ENCODE results near the gene KDM2A. TPM values are rescaled to one million over a fixed set of nuclear protein-coding genes. Genes with fewer than 3 reads are reported as not detected.
"Not testable (repeated sequence)": the region's sequence is repeated elsewhere in the genome, so short reads cannot be mapped to it uniquely, and the experiment has no call there.

Gene KDM2A
- total RNA-seq, 2 experiments from 2014 or later, result 87.1 to 95.9 TPM

GRCh38 chr11:67248653-67249052, 129.6 kb downstream of the KDM2A start:
- ChIA-PET CTCF (no interaction called here), POLR2A (interaction anchor here (0.6 to 1.3 kb wide), 4 partner anchors 9 to 79 kb away, joined by 3 to 5 read pairs (median 3); no protein-coding TSS in a partner anchor)
- DNase-seq, result no peak
- no peak overlapping the region for H3K4me3 Mint-ChIP-seq
- H3K4me1 Mint-ChIP-seq, result peaks cover 47% of the 10 kb centered on the region
- no peaks in the 10 kb centered on the region for H3K27me3 Mint-ChIP-seq
- H3K36me3 Mint-ChIP-seq (ENCODE audit: low read depth), result peaks cover 92% of the 10 kb centered on the region
- no peak overlapping the region for H3K27ac Mint-ChIP-seq
- H3K9me3 Mint-ChIP-seq, result no peaks in the 10 kb centered on the region

- POLR2A ChIA-PET, result interaction anchor here (5.8 kb wide), 1 partner anchor 10 kb away, joined by 66 read pairs; no protein-coding TSS in a partner anchor
- no peaks in the 10 kb centered on the region for H3K9me3 Mint-ChIP-seq
- CTCF ChIA-PET, result interaction anchor here (0.7 to 6.3 kb wide), 3 partner anchors 10 to 132 kb away, joined by 3 to 61 read pairs (median 41); no protein-coding TSS in a partner anchor
- no peaks in the 10 kb centered on the region for H3K27me3 Mint-ChIP-seq
- peaks cover 49% of the 10 kb centered on the region for H3K4me1 Mint-ChIP-seq
- no peak overlapping the region for H3K4me3 Mint-ChIP-seq
- H3K27ac Mint-ChIP-seq, result no peak overlapping the region
- H3K36me3 Mint-ChIP-seq (ENCODE audit: low read depth), result peaks cover 95% of the 10 kb centered on the region
- no peak for DNase-seq
Measured at GRCh38 chr11:67250059-67251043, 131.3 kb downstream of the KDM2A start.

GRCh38 chr11:67251841-67252240, 132.8 kb downstream of the KDM2A start:
- Mint-ChIP-seq H3K9me3 (no peaks in the 10 kb centered on the region), H3K4me1 (peaks cover 48% of the 10 kb centered on the region), H3K4me3 (no peak overlapping the region), H3K27ac (peak overlapping the region; percentile 52), H3K27me3 (no peaks in the 10 kb centered on the region), H3K36me3 (ENCODE audit: low read depth) (peaks cover 89% of the 10 kb centered on the region)
- no peak for DNase-seq
- ChIA-PET POLR2A (interaction anchor here (1.4 to 5.8 kb wide), 2 partner anchors 11 to 65 kb away, joined by 7 to 66 read pairs; no protein-coding TSS in a partner anchor), CTCF (interaction anchor here (0.6 to 6.3 kb wide), 5 partner anchors 11 to 135 kb away, joined by 3 to 61 read pairs (median 36); no protein-coding TSS in a partner anchor)

- Mint-ChIP-seq H3K9me3 (no peaks in the 10 kb centered on the region), H3K27me3 (no peaks in the 10 kb centered on the region), H3K4me3 (no peak overlapping the region), H3K27ac (peak overlapping the region; percentile 81), H3K4me1 (peaks cover 47% of the 10 kb centered on the region), H3K36me3 (ENCODE audit: low read depth) (peaks cover 90% of the 10 kb centered on the region)
- POLR2A ChIA-PET, result interaction anchor here (0.9 to 5.8 kb wide), 10 partner anchors 9 to 156 kb away, joined by 3 to 66 read pairs (median 7); partner anchors contain the start of genes ANKRD13D, GRK2 and SSH3
- peak; percentile 54 for DNase-seq
- CTCF ChIA-PET, result interaction anchor here (0.7 to 6.3 kb wide), 17 partner anchors 10 to 138 kb away, joined by 3 to 61 read pairs (median 5); partner anchors contain the start of genes RAD9A and SSH3
Measured at GRCh38 chr11:67252831-67253239, 133.8 kb downstream of the KDM2A start.

- peaks cover 47% of the 10 kb centered on the region for H3K4me1 Mint-ChIP-seq
- DNase-seq, result no peak
- no peaks in the 10 kb centered on the region for H3K27me3 Mint-ChIP-seq
Measured at GRCh38 chr11:67253872-67254624, 135.0 kb downstream of the KDM2A start.

GRCh38 chr11:67254798-67255197, 135.7 kb downstream of the KDM2A start:
- Mint-ChIP-seq H3K36me3 (ENCODE audit: low read depth) (peaks cover 74% of the 10 kb centered on the region), H3K4me3 (no peak overlapping the region), H3K27ac (peak overlapping the region; percentile 47), H3K4me1 (peaks cover 51% of the 10 kb centered on the region), H3K27me3 (no peaks in the 10 kb centered on the region), H3K9me3 (no peaks in the 10 kb centered on the region)
- CTCF ChIA-PET, result interaction anchor here (1.4 to 6.3 kb wide), 6 partner anchors 8 to 91 kb away, joined by 3 to 61 read pairs (median 24); no protein-coding TSS in a partner anchor
- POLR2A ChIA-PET, result interaction anchor here (1.1 to 5.8 kb wide), 4 partner anchors 11 to 99 kb away, joined by 4 to 66 read pairs (median 7); partner anchors contain the start of gene POLD4
- DNase-seq, result no peak

More at GRCh38 chr11:67253872-67254624, 135.0 kb downstream of the KDM2A start:
- Mint-ChIP-seq H3K27ac (peak overlapping the region; percentile 81), H3K9me3 (no peaks in the 10 kb centered on the region), H3K36me3 (ENCODE audit: low read depth) (peaks cover 82% of the 10 kb centered on the region), H3K4me3 (no peak overlapping the region)
- ChIA-PET POLR2A (interaction anchor here (0.7 to 5.8 kb wide), 14 partner anchors 8 to 234 kb away, joined by 3 to 66 read pairs (median 6); partner anchors contain the start of genes ANKRD13D, GRK2 and POLD4), CTCF (interaction anchor here (0.7 to 6.3 kb wide), 13 partner anchors 9 to 128 kb away, joined by 3 to 61 read pairs (median 5); no protein-coding TSS in a partner anchor)

- DNase-seq, result no peak
- peak overlapping the region; percentile 66 for H3K27ac Mint-ChIP-seq
- H3K4me1 Mint-ChIP-seq, result peaks cover 53% of the 10 kb centered on the region
- H3K27me3 Mint-ChIP-seq, result no peaks in the 10 kb centered on the region
- ChIA-PET CTCF (interaction anchor here (0.6 to 6.3 kb wide), 3 partner anchors 15 to 494 kb away, joined by 5 to 41 read pairs (median 36); no protein-coding TSS in a partner anchor), POLR2A (interaction anchor here (1.0 to 5.8 kb wide), 3 partner anchors 15 to 99 kb away, joined by 5 to 66 read pairs (median 9); partner anchors contain the start of gene POLD4)
- H3K9me3 Mint-ChIP-seq, result no peaks in the 10 kb centered on the region
- no peak overlapping the region for H3K4me3 Mint-ChIP-seq
- H3K36me3 Mint-ChIP-seq (ENCODE audit: low read depth), result peaks cover 69% of the 10 kb centered on the region
Measured at GRCh38 chr11:67255353-67255752, 136.3 kb downstream of the KDM2A start.

- Mint-ChIP-seq H3K27me3 (no peaks in the 10 kb centered on the region), H3K9me3 (no peaks in the 10 kb centered on the region), H3K27ac (no peak overlapping the region), H3K36me3 (ENCODE audit: low read depth) (peaks cover 63% of the 10 kb centered on the region), H3K4me3 (no peak overlapping the region), H3K4me1 (peaks cover 53% of the 10 kb centered on the region)
- CTCF ChIA-PET, result interaction anchor here (0.6 to 4.9 kb wide), 3 partner anchors 16 to 495 kb away, joined by 3 to 36 read pairs (median 5); no protein-coding TSS in a partner anchor
- POLR2A ChIA-PET, result interaction anchor here (1.0 kb wide), 1 partner anchor 16 kb away, joined by 5 read pairs; no protein-coding TSS in a partner anchor
- DNase-seq, result no peak
Measured at GRCh38 chr11:67255864-67256263, 136.8 kb downstream of the KDM2A start.

GRCh38 chr11:67256477-67257135, 137.5 kb downstream of the KDM2A start:
- H3K36me3 Mint-ChIP-seq (ENCODE audit: low read depth), result peaks cover 56% of the 10 kb centered on the region
- DNase-seq, result no peak
- H3K27me3 Mint-ChIP-seq, result no peaks in the 10 kb centered on the region
- H3K9me3 Mint-ChIP-seq, result no peaks in the 10 kb centered on the region
- ChIA-PET POLR2A (interaction anchor here (1.0 kb wide), 1 partner anchor 17 kb away, joined by 5 read pairs; no protein-coding TSS in a partner anchor), CTCF (interaction anchor here (0.8 kb wide), 1 partner anchor 17 kb away, joined by 3 read pairs; no protein-coding TSS in a partner anchor)
- no peak overlapping the region for H3K4me3 Mint-ChIP-seq
- H3K4me1 Mint-ChIP-seq, result peaks cover 54% of the 10 kb centered on the region
- no peak overlapping the region for H3K27ac Mint-ChIP-seq

- Mint-ChIP-seq H3K36me3 (ENCODE audit: low read depth) (peaks cover 18% of the 10 kb centered on the region), H3K27me3 (no peaks in the 10 kb centered on the region), H3K4me3 (peak overlapping the region; percentile 44), H3K9me3 (no peaks in the 10 kb centered on the region), H3K4me1 (peaks cover 54% of the 10 kb centered on the region), H3K27ac (no peak overlapping the region)
- POLR2A ChIA-PET, result no interaction called here
- DNase-seq, result no peak
- CTCF ChIA-PET, result no interaction called here
Measured at GRCh38 chr11:67260406-67260805, 141.3 kb downstream of the KDM2A start.

GRCh38 chr11:67260885-67261639, 142.0 kb downstream of the KDM2A start:
- not testable (repeated sequence) for H3K9me3 Mint-ChIP-seq, H3K27me3 Mint-ChIP-seq
- Mint-ChIP-seq H3K4me1 (peaks cover 58% of the 10 kb centered on the region), H3K27ac (peak overlapping the region; percentile 49), H3K36me3 (ENCODE audit: low read depth) (peaks cover 12% of the 10 kb centered on the region), H3K4me3 (peak overlapping the region; percentile 67)
- CTCF ChIA-PET, result interaction anchor here (1.0 to 4.9 kb wide), 15 partner anchors 8 to 121 kb away, joined by 4 to 69 read pairs (median 7); partner anchors contain the start of genes ANKRD13D, POLD4 and SSH3
- POLR2A ChIA-PET, result interaction anchor here (1.0 to 4.9 kb wide), 8 partner anchors 7 to 92 kb away, joined by 3 to 49 read pairs (median 16); partner anchors contain the start of genes ANKRD13D and POLD4
- DNase-seq, result peak; percentile 59

Measured in activated CD4-positive, alpha-beta memory T cell treated with anti-CD3 and anti-CD28 coated beads, Interleukin-2, amount 10 ng/mL, durations not matched to agents 7 days and 5 days (primary cell).